Measurements from ENCODE around the gene ITGB4. TPM values are rescaled to one million over a fixed set of nuclear protein-coding genes. Genes with fewer than 3 reads are reported as not detected.

The ITGB4 gene
- total RNA-seq, 6 donors from 2014 or later = 16.8 to 75.2 (median 41.2) TPM

GRCh38 chr17:75740631-75741077 is 19.4 kb downstream of the ITGB4 start:
- Histone ChIP-seq H3K9me3 (no peaks in the 10 kb centered on the region), H3K36me3 (peaks cover 0 to 32% (median 4%) of the 10 kb centered on the region in 4 donors), H3K4me1 (peaks cover 0 to 11% (median 0%) of the 10 kb centered on the region in 4 donors), H3K4me3 (no peak overlapping the region), H3K27ac (no peak overlapping the region), H3K27me3 (no peaks in the 10 kb centered on the region)
- TF ChIP-seq POLR2AphosphoS5 (IDR thresholded peaks at IDR 0.05) (no peak), POLR2A (IDR thresholded peaks at IDR 0.05) (no peak), CTCF (IDR thresholded peaks at IDR 0.05) (no peak), EP300 (IDR thresholded peaks at IDR 0.05) (no peak)
- 77 to 83% methylated on average over 5 to 17 of the region's 17 CpGs for WGBS, 2 donors
- DNase-seq (peak in 1 of 2 donors; percentile 70), ATAC-seq (ENCODE audit: low FRiP score in 2 of 2) (no peak)

- WGBS, 2 donors = 90 to 91% methylated on average over 2 to 25 of the region's 25 CpGs
- ATAC-seq (ENCODE audit: low FRiP score in 2 of 2) (peak in 1 of 2 donors; percentile 20), DNase-seq (peak in 1 of 2 donors; percentile 63)
- no peak overlapping the region for H3K27ac ChIP-seq
- no peak overlapping the region for H3K4me3 ChIP-seq
- H3K36me3 ChIP-seq = peaks cover 0 to 15% (median 0%) of the 10 kb centered on the region in 4 donors
- TF ChIP-seq CTCF (IDR thresholded peaks at IDR 0.05) (no peak), POLR2AphosphoS5 (IDR thresholded peaks at IDR 0.05) (no peak), POLR2A (IDR thresholded peaks at IDR 0.05) (no peak), EP300 (IDR thresholded peaks at IDR 0.05) (no peak)
- H3K27me3 ChIP-seq = no peaks in the 10 kb centered on the region
- no peaks in the 10 kb centered on the region for H3K9me3 ChIP-seq
- peaks cover 0 to 11% (median under 1%) of the 10 kb centered on the region in 4 donors for H3K4me1 ChIP-seq
Observed at GRCh38 chr17:75742337-75742736, 21.1 kb downstream of the ITGB4 start.

GRCh38 chr17:75743625-75744206 is 22.5 kb downstream of the ITGB4 start:
- Histone ChIP-seq H3K4me3 (no peak overlapping the region), H3K4me1 (peaks cover 3 to 5% (median 5%) of the 10 kb centered on the region in 4 donors), H3K36me3 (peaks cover 0 to 10% (median 0%) of the 10 kb centered on the region in 4 donors), H3K27ac (no peak overlapping the region), H3K27me3 (no peaks in the 10 kb centered on the region), H3K9me3 (no peaks in the 10 kb centered on the region)
- ATAC-seq (ENCODE audit: low FRiP score in 2 of 2) (no peak), DNase-seq (peak in 1 of 2 donors; percentile 70)
- 94 to 95% methylated on average over 23 to 25 of the region's 25 CpGs for WGBS, 2 donors
- TF ChIP-seq CTCF (IDR thresholded peaks at IDR 0.05) = no peak
- no peak for TF ChIP-seq POLR2A (IDR thresholded peaks at IDR 0.05)
- TF ChIP-seq POLR2AphosphoS5 (IDR thresholded peaks at IDR 0.05) = no peak
- TF ChIP-seq EP300 (IDR thresholded peaks at IDR 0.05) = no peak

- no peak overlapping the region for H3K27ac ChIP-seq
- no peaks in the 10 kb centered on the region for H3K27me3 ChIP-seq
- 81 to 88% methylated on average over 4 to 9 of the region's 9 CpGs for WGBS, 2 donors
- DNase-seq = no peak
- H3K9me3 ChIP-seq = no peaks in the 10 kb centered on the region
- H3K4me1 ChIP-seq = peaks cover 10 to 26% (median 16%) of the 10 kb centered on the region in 4 donors
- peaks cover 0 to 21% (median 0%) of the 10 kb centered on the region in 4 donors for H3K36me3 ChIP-seq
- ATAC-seq (ENCODE audit: low FRiP score in 2 of 2) = no peak
- H3K4me3 ChIP-seq = no peak overlapping the region
- TF ChIP-seq POLR2AphosphoS5 (IDR thresholded peaks at IDR 0.05) = no peak
Observed at GRCh38 chr17:75748706-75749105, 27.4 kb downstream of the ITGB4 start.

GRCh38 chr17:75749545-75750389 is 28.5 kb downstream of the ITGB4 start:
- Histone ChIP-seq H3K4me3 (no peak overlapping the region), H3K27ac (no peak overlapping the region), H3K4me1 (peaks cover 19 to 35% (median 25%) of the 10 kb centered on the region in 4 donors), H3K36me3 (peaks cover 0 to 20% (median 0%) of the 10 kb centered on the region in 4 donors), H3K9me3 (no peaks in the 10 kb centered on the region), H3K27me3 (no peaks in the 10 kb centered on the region)
- peak; percentile 87 to 91 for DNase-seq
- 18 to 34% methylated on average over 11 to 19 of the region's 20 CpGs for WGBS, 2 donors
- TF ChIP-seq CTCF (IDR thresholded peaks at IDR 0.05) (peak; percentile 91 to 96 (median 94)), POLR2AphosphoS5 (IDR thresholded peaks at IDR 0.05) (no peak)
- ATAC-seq (ENCODE audit: low FRiP score in 2 of 2) = peak; percentile 78 to 86

Measured in upper lobe of left lung (tissue), 6 donors.